HG03378 (cell line): ENCODE results near the gene PRKCA.

Experiments used
- ATAC-seq: cut with Tn5 transposase; IDR thresholded peaks from one replicate; pipeline ENCODE4 v1.9.1; 2021; ENCODE audit warnings: mild to moderate bottlenecking, moderate library complexity; ENCODE audit not compliant: unreplicated experiment

Gene PRKCA

GRCh38 chr17:66841744-66842143 is 539.3 kb downstream of the PRKCA start:
- no peak for ATAC-seq

- ATAC-seq = no peak
Observed at GRCh38 chr17:66842505-66842904, 540.1 kb downstream of the PRKCA start.

GRCh38 chr17:66842959-66843358 is 540.5 kb downstream of the PRKCA start:
- ATAC-seq = no peak

GRCh38 chr17:66843627-66844026 is 541.2 kb downstream of the PRKCA start:
- ATAC-seq = no peak

- no peak for ATAC-seq
Observed at GRCh38 chr17:66847704-66848103, 545.3 kb downstream of the PRKCA start.

GRCh38 chr17:66848496-66848895 is 546.1 kb downstream of the PRKCA start:
- no peak for ATAC-seq

- no peak for ATAC-seq
Observed at GRCh38 chr17:66849032-66849655, 546.7 kb downstream of the PRKCA start.

- ATAC-seq = no peak
Observed at GRCh38 chr17:66849851-66850580, 547.6 kb downstream of the PRKCA start.

- ATAC-seq = no peak
Observed at GRCh38 chr17:66850692-66851091, 548.3 kb downstream of the PRKCA start.

GRCh38 chr17:66855204-66855603 is 552.8 kb downstream of the PRKCA start:
- no peak for ATAC-seq

- no peak for ATAC-seq
Observed at GRCh38 chr17:66858226-66859083, 556.0 kb downstream of the PRKCA start.

GRCh38 chr17:66859353-66859752 is 556.9 kb downstream of the PRKCA start:
- ATAC-seq = no peak

GRCh38 chr17:66860204-66860603 is 557.8 kb downstream of the PRKCA start:
- no peak for ATAC-seq
